HepG2 (cell line): ENCODE measurements around the gene PLPP3. TPM values are rescaled to one million over a fixed set of nuclear protein-coding genes. Genes with fewer than 3 reads are reported as not detected.

Source experiments
- ARID3A ChIP-seq: IDR thresholded peaks from 2 replicates; pipeline ENCODE4 v1.6.1; 2012; ENCODE audit warnings: low read depth, low read length, improper control_type of control experiment
- ARNT ChIP-seq: fragments of 450-650 bp; IDR thresholded peaks from 2 replicates; pipeline ENCODE4 v1.6.1; 2017
- CHCHD3 ChIP-seq: sonication (generic); formaldehyde crosslinking; IDR thresholded peaks from 2 replicates; pipeline ENCODE4 v1.8.0; 2022; ENCODE audit warnings: mild to moderate bottlenecking, missing genetic modification reagents, moderate library complexity
- HIVEP1 ChIP-seq: sonication (generic); formaldehyde crosslinking; IDR thresholded peaks from 2 replicates; pipeline ENCODE4 v1.4.0; 2020; ENCODE audit warnings: mild to moderate bottlenecking, missing genetic modification reagents
- KLF16 ChIP-seq, 2 experiments: sonication (generic) in 1 of 2; formaldehyde crosslinking in 1 of 2; IDR thresholded peaks; 2 replicates each; pipeline versions ENCODE4 v1.6.1 to v1.8.0; 2016 to 2023; ENCODE audit warnings: missing genetic modification reagents in 2 of 2, missing compliant biosample characterization in 1 of 2
- NFYC ChIP-seq: IDR thresholded peaks from 2 replicates; pipeline ENCODE4 v1.6.1; 2016; ENCODE audit warnings: missing genetic modification reagents, missing compliant biosample characterization
- PLSCR1 ChIP-seq: sonication (generic); formaldehyde crosslinking; IDR thresholded peaks from 2 replicates; pipeline ENCODE4 v1.5.0; 2020; ENCODE audit warnings: missing genetic modification reagents, mild to moderate bottlenecking, borderline replicate concordance
- PTBP1 ChIP-seq: fragments of 200-400 bp; formaldehyde crosslinking; IDR thresholded peaks from 2 replicates; pipeline ENCODE4 v1.6.1; 2018; ENCODE audit warnings: low read length, low read depth; ENCODE audit not compliant: poor library complexity, severe bottlenecking
- RAD51 ChIP-seq: fragments of 450-650 bp; IDR thresholded peaks from 2 replicates; pipeline ENCODE4 v1.6.1; 2016; ENCODE audit warnings: borderline replicate concordance
- RXRB ChIP-seq: IDR thresholded peaks from 2 replicates; pipeline ENCODE4 v1.6.1; 2016; ENCODE audit warnings: borderline replicate concordance, missing genetic modification reagents, missing compliant biosample characterization
- ZNF333 ChIP-seq: sonication (generic); formaldehyde crosslinking; IDR thresholded peaks from 2 replicates; pipeline ENCODE4 v1.4.0; 2020; ENCODE audit warnings: mild to moderate bottlenecking, missing genetic modification reagents, borderline replicate concordance
- ZNF430 ChIP-seq: sonication (generic); formaldehyde crosslinking; IDR thresholded peaks from 2 replicates; pipeline ENCODE4 v1.9.0; 2021; ENCODE audit warnings: mild to moderate bottlenecking, missing genetic modification reagents
- ZNF569 ChIP-seq: sonication (generic); formaldehyde crosslinking; IDR thresholded peaks from 2 replicates; pipeline ENCODE4 v1.5.0; 2020; ENCODE audit warnings: mild to moderate bottlenecking, missing genetic modification reagents, moderate library complexity, borderline replicate concordance
- ZNF572 ChIP-seq: sonication (generic); formaldehyde crosslinking; IDR thresholded peaks from 2 replicates; pipeline ENCODE4 v1.5.1; 2020; ENCODE audit warnings: mild to moderate bottlenecking, missing genetic modification reagents
- ZNF7 ChIP-seq: IDR thresholded peaks from 2 replicates; pipeline ENCODE4 v1.6.1; 2016; ENCODE audit warnings: missing biosample characterization, missing genetic modification reagents
- ZNF749 ChIP-seq: sonication (generic); formaldehyde crosslinking; IDR thresholded peaks from 2 replicates; pipeline ENCODE4 v1.8.0; 2022; ENCODE audit warnings: mild to moderate bottlenecking, missing genetic modification reagents, moderate library complexity, borderline replicate concordance
- ZNF83 ChIP-seq: sonication (generic); formaldehyde crosslinking; IDR thresholded peaks from 2 replicates; pipeline ENCODE4 v1.4.0; 2020; ENCODE audit warnings: missing genetic modification reagents, mild to moderate bottlenecking, borderline replicate concordance
- polyA plus RNA-seq, 8 experiments: library from polyadenylated mRNA; depleted of rRNA in 3 of 8; stranded (reverse) in 7 of 8; unstranded in 1 of 8; fragments of >200 nt; fragmentation: Illumina TruSeq in 4 of 8; extraction: Trizol in 4 of 8; gene quantifications; 2 replicates each; pipeline versions ENCODE4 v1.2.1 to v1.2.3, GENCODE V29; 2011 to 2016; ENCODE audit warnings: low read depth in 4 of 8, missing spikeins in 1 of 8, mixed read lengths in 1 of 8; ENCODE audit not compliant: insufficient read depth in 1 of 8
- total RNA-seq, 5 experiments: library from RNA; depleted of rRNA; stranded (reverse); fragments of >200 nt; fragmentation: Illumina TruSeq; extraction: Trizol; gene quantifications; 2 replicates each; pipeline ENCODE4 v1.2.3, GENCODE V29; 2016; ENCODE audit warnings: low read depth in 1 of 5
- TF ChIP-seq, protein P1 (sequence below), 2 experiments: sonication (generic) in 1 of 2; formaldehyde crosslinking in 1 of 2; IDR thresholded peaks; 2 replicates each; pipeline versions ENCODE4 v1.6.1 to v1.9.0; 2014 to 2022; ENCODE audit warnings: antibody characterized with exemption in 1 of 2, borderline replicate concordance in 1 of 2, inconsistent platforms in 1 of 2, low read depth in 1 of 2, missing genetic modification reagents in 1 of 2
- TF ChIP-seq, protein P2 (sequence below): sonication (generic); formaldehyde crosslinking; IDR thresholded peaks from 2 replicates; pipeline ENCODE4 v1.8.0; 2022; ENCODE audit warnings: mild to moderate bottlenecking, missing genetic modification reagents, moderate library complexity

PLPP3 gene
- total and polyA plus RNA-seq, 2 of the 13 experiments (the other 11 are each of a cell fraction or from before 2014, with no cell fraction given), result 49.7 to 65.8 TPM

GRCh38 chr1:56578963-56579875, at the start of gene PLPP3 (continued):
- TF ChIP-seq, protein P1, sequence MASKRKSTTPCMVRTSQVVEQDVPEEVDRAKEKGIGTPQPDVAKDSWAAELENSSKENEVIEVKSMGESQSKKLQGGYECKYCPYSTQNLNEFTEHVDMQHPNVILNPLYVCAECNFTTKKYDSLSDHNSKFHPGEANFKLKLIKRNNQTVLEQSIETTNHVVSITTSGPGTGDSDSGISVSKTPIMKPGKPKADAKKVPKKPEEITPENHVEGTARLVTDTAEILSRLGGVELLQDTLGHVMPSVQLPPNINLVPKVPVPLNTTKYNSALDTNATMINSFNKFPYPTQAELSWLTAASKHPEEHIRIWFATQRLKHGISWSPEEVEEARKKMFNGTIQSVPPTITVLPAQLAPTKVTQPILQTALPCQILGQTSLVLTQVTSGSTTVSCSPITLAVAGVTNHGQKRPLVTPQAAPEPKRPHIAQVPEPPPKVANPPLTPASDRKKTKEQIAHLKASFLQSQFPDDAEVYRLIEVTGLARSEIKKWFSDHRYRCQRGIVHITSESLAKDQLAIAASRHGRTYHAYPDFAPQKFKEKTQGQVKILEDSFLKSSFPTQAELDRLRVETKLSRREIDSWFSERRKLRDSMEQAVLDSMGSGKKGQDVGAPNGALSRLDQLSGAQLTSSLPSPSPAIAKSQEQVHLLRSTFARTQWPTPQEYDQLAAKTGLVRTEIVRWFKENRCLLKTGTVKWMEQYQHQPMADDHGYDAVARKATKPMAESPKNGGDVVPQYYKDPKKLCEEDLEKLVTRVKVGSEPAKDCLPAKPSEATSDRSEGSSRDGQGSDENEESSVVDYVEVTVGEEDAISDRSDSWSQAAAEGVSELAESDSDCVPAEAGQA (IDR thresholded peaks at IDR 0.05; ENCODE audit: low read depth), result no peak
- TF ChIP-seq, protein P1 (CRISPR knock-in tag; IDR thresholded peaks at IDR 0.05; ENCODE audit: borderline replicate concordance), result no peak
- TF ChIP-seq PLSCR1 (CRISPR knock-in tag), result no peak
- no peak for TF ChIP-seq ZNF569 (CRISPR knock-in tag)
- TF ChIP-seq KLF16 (CRISPR knock-in tag; IDR thresholded peaks at IDR 0.05), result peak in 1 of 2 experiments; percentile 82; a peak in 1 of 4 replicates
- TF ChIP-seq ARNT, result no peak
- peak; percentile 55; the same call in 1 of the 2 replicates for TF ChIP-seq ZNF430 (CRISPR knock-in tag)
- TF ChIP-seq, protein P2, sequence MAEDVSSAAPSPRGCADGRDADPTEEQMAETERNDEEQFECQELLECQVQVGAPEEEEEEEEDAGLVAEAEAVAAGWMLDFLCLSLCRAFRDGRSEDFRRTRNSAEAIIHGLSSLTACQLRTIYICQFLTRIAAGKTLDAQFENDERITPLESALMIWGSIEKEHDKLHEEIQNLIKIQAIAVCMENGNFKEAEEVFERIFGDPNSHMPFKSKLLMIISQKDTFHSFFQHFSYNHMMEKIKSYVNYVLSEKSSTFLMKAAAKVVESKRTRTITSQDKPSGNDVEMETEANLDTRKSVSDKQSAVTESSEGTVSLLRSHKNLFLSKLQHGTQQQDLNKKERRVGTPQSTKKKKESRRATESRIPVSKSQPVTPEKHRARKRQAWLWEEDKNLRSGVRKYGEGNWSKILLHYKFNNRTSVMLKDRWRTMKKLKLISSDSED (CRISPR knock-in tag), result no peak
- TF ChIP-seq ZNF7 (CRISPR knock-in tag), result no peak
- no peak for TF ChIP-seq RAD51
- TF ChIP-seq ZNF83, result 0 out of 2 replicates have a peak, but pooled peaks have one; percentile 52
- TF ChIP-seq HIVEP1 (CRISPR knock-in tag), result no peak
- TF ChIP-seq ARID3A, result no peak
- no peak for TF ChIP-seq ZNF333 (CRISPR knock-in tag)
- no peak for TF ChIP-seq ZNF572 (CRISPR knock-in tag)
- no peak for TF ChIP-seq CHCHD3 (CRISPR knock-in tag)
- no peak for TF ChIP-seq NFYC (CRISPR knock-in tag)
- no peak; the same call in 1 of the 2 replicates for TF ChIP-seq RXRB (CRISPR knock-in tag)
- no peak for TF ChIP-seq ZNF749 (CRISPR knock-in tag)
- no peak for TF ChIP-seq PTBP1
